ENCODE measurements around the gene ZBTB42. TPM values are rescaled to one million over a fixed set of nuclear protein-coding genes. Genes with fewer than 3 reads are reported as not detected.

ZBTB42 gene
- total RNA-seq, result 23.5 TPM

GRCh38 chr14:104800771-104801519 is at the start of gene ZBTB42:
ZBTB42 (plus strand) TSS chr14:104801101; CDS start chr14:104801198, 97 bp downstream.
- intact Hi-C loops (cut with DNase I), result loop anchor here (1.0 kb wide), 2 partner anchors 25 to 48 kb away; partner anchors contain the start of gene SIVA1
- H3K4me1 ChIP-seq, result peaks cover 16 to 21% of the 10 kb centered on the region in 2 donors
- TF ChIP-seq, protein P1, sequence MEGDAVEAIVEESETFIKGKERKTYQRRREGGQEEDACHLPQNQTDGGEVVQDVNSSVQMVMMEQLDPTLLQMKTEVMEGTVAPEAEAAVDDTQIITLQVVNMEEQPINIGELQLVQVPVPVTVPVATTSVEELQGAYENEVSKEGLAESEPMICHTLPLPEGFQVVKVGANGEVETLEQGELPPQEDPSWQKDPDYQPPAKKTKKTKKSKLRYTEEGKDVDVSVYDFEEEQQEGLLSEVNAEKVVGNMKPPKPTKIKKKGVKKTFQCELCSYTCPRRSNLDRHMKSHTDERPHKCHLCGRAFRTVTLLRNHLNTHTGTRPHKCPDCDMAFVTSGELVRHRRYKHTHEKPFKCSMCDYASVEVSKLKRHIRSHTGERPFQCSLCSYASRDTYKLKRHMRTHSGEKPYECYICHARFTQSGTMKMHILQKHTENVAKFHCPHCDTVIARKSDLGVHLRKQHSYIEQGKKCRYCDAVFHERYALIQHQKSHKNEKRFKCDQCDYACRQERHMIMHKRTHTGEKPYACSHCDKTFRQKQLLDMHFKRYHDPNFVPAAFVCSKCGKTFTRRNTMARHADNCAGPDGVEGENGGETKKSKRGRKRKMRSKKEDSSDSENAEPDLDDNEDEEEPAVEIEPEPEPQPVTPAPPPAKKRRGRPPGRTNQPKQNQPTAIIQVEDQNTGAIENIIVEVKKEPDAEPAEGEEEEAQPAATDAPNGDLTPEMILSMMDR (IDR thresholded peaks at IDR 0.05), result no peak
- peak in 1 of 2 donors; percentile 87 for DNase-seq (ENCODE audit: low spot score in 2 of 2)
- H3K36me3 ChIP-seq, result no peaks in the 10 kb centered on the region
- H3K27ac ChIP-seq, result peak within 1 kb of the TSS; percentile 96 to 99
- H3K27me3 ChIP-seq, result no peaks in the 10 kb centered on the region
- no peaks in the 10 kb centered on the region for H3K9me3 ChIP-seq
- H3K4me3 ChIP-seq, result peak within 1 kb of the TSS; percentile 75 to 77

- H3K27ac ChIP-seq, result peak overlapping the region; percentile 74 to 92
- DNase-seq (ENCODE audit: low spot score in 2 of 2), result no peak
- H3K9me3 ChIP-seq, result no peaks in the 10 kb centered on the region
- H3K27me3 ChIP-seq, result no peaks in the 10 kb centered on the region
- TF ChIP-seq, protein P1 (IDR thresholded peaks at IDR 0.05), result no peak
- H3K4me1 ChIP-seq, result peaks cover 47 to 66% of the 10 kb centered on the region in 2 donors
- peaks cover 14 to 18% of the 10 kb centered on the region in 2 donors for H3K36me3 ChIP-seq
- peak overlapping the region; percentile 43 to 89 for H3K4me3 ChIP-seq
- intact Hi-C loops (cut with DNase I), result loop anchor here (1.0 to 2.0 kb wide), 3 partner anchors 28 to 221 kb away; no protein-coding TSS in a partner anchor
Measured at GRCh38 chr14:104751539-104752422, 49.1 kb upstream of the ZBTB42 start.

GRCh38 chr14:104752423-104752734 is 48.5 kb upstream of the ZBTB42 start:
- Histone ChIP-seq H3K9me3 (no peaks in the 10 kb centered on the region), H3K36me3 (peaks cover 20 to 24% of the 10 kb centered on the region in 2 donors), H3K27me3 (no peaks in the 10 kb centered on the region), H3K4me3 (peak overlapping the region; percentile 89 to 99), H3K4me1 (peaks cover 45 to 60% of the 10 kb centered on the region in 2 donors), H3K27ac (peak overlapping the region; percentile 74 to 81)
- intact Hi-C loops (cut with DNase I), result loop anchor here (1.0 to 2.0 kb wide), 3 partner anchors 29 to 220 kb away; no protein-coding TSS in a partner anchor
- DNase-seq (ENCODE audit: low spot score in 2 of 2), result no peak
- TF ChIP-seq, protein P1 (IDR thresholded peaks at IDR 0.05), result no peak

DNA sequence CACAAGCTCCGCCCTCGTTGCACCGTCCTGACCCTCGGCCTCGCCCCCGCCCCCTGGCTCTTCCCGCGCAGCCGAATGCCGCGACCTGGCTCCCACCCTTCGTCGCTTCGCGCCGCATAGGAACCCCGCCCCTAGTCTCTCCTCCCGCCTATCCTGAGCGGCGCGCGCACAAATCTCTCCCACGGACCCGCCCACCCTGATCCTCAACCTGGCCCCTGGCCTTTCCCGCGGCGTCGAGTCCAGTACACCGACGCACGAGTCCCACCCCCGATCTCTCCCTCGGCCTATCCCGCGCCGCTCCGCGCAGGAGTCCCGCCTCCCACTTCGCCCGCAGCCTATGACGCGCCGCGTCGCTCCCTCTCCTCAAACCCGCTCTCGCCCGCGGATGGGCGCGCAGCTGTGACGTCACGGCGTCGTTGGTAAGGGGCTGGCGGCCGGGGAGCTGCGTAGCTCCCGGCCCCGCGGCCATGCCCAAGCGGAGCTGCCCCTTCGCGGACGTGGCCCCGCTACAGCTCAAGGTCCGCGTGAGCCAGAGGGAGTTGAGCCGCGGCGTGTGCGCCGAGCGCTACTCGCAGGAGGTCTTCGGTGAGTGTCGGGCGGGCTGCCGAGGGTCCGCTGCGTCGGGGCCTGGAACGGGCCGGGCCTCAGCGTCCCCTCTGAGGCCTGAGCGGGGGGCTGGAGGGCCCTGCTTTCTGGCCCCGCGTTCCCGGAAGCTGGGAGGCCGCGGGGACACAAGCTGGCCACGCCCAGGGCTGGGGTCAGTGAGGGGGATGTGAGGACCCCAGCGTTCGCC is 48.0 kb upstream of the ZBTB42 start, which contains the start of gene SIVA1:
Gene SIVA1 (plus strand): TSS at position 413 of the 793 bp plus-strand sequence. CDS start 55 bp downstream, at position 468.
- Histone ChIP-seq H3K36me3 (peaks cover 26 to 29% of the 10 kb centered on the region in 2 donors), H3K27ac (peak within 1 kb of the TSS; percentile 81 to 95), H3K4me3 (peak within 1 kb of the TSS; percentile 89 to 99), H3K9me3 (no peaks in the 10 kb centered on the region), H3K4me1 (peaks cover 40 to 55% of the 10 kb centered on the region in 2 donors), H3K27me3 (no peaks in the 10 kb centered on the region)
- intact Hi-C loops (cut with DNase I), result loop anchor here (1.0 to 2.0 kb wide), 4 partner anchors 30 to 220 kb away; no protein-coding TSS in a partner anchor
- DNase-seq (ENCODE audit: low spot score in 2 of 2), result peak; percentile 98 to 100
- TF ChIP-seq, protein P1 (IDR thresholded peaks at IDR 0.05), result no peak
